SH-SY5Y (cell line): ENCODE data around the gene GPATCH8.

ENCODE experiments used
- GATA2 ChIP-seq: IDR thresholded peaks from 2 replicates; pipeline ENCODE4 v1.6.1; 2011; ENCODE audit warnings: mild to moderate bottlenecking, low read depth, low read length
- GATA3 ChIP-seq: IDR thresholded peaks from 2 replicates; pipeline ENCODE4 v1.6.1; 2011; ENCODE audit warnings: low read depth, mild to moderate bottlenecking, low read length, moderate library complexity

DNA sequence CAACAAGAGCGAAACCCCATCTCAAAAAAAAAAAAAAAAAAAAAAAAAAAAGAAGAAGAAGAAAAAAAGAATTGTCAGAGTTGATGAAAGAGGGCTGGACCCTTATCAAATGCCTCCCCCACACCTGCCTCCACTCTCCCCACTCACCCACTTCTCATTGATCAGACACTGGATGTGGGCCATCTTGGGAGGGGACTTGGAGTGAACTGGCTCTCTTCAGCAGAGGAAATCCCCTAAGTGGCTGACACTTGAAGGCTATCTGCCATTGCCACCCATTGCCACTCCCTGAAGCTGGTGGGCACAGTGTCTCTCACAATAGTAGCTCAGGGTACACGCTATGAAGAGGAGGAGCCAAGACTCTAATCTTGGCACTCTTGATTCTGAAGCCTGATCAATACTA lies 115.4 kb downstream of the GPATCH8 start:
- TF ChIP-seq GATA2 (no peak), GATA3 (no peak)
